CD4-positive, alpha-beta T cell treated with Interferon gamma for 1 hour (primary cell): ENCODE results near the gene GTF2IRD2.
"Not testable (repeated sequence)": the region's sequence is repeated elsewhere in the genome, so short reads cannot be mapped to it uniquely, and the experiment has no call there.

Experiments
- DNase-seq: peaks from one replicate; pipeline ENCODE4 v3.0.0-alpha.2; 2020

The GTF2IRD2 gene

GRCh38 chr7:74850833-74851721, at the start of gene GTF2IRD2:
Gene GTF2IRD2, minus strand, starts transcription at chr7:74851605. Its CDS starts 15,227 bp downstream, at chr7:74836378.
- peak; percentile 89 for DNase-seq

DNA sequence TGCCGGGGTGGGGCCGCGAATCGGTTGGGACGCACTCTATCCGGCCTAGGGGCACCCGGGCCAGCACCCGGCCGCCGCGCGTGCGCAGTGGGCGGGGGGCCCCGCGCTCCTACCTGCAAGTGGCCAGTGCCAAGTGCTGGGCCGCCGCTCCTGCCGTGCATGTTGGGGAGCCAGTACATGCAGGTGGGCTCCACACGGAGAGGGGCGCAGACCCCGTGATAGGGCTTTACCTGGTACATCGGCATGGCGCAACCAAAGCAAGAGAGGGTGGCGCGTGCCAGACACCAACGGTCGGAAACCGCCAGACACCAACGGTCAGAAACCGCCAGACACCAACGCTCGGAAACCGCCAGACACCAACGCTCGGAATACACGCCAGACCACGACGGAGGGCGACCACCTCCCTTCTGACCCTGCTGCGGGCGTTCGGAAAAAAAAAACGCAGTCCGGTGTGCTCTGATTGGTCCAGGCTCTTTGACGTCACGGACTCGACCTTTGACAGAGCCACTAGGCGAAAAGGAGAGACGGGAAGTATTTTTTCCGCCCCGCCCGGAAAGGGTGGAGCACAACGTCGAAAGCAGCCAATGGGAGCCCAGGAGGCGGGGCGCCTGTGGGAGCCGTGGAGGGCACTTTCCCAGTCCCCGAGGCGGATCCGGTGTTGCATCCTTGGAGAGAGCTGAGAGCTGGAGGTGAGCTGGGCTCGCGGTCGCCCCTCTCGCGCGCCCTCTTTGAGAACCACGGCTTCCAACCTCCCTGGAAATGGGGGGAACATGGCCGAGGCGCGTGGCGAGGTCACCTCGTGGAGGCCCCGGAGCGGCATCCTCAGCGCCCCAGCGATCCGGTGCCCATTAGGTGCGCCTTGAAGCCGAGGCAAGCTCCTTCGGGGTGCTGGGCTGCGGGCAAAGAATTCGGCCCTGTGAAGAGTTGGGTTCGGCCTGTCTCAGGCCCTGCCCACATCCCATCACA, 39.0 kb upstream of the GTF2IRD2 start:
- DNase-seq: peak; percentile 80

- DNase-seq: not testable (repeated sequence)
Measured at GRCh38 chr7:74889518-74890129, 38.2 kb upstream of the GTF2IRD2 start.

GRCh38 chr7:74885295-74885694, 33.9 kb upstream of the GTF2IRD2 start:
- not testable (repeated sequence) for DNase-seq

GRCh38 chr7:74882110-74882509, 30.7 kb upstream of the GTF2IRD2 start:
- not testable (repeated sequence) for DNase-seq

DNA sequence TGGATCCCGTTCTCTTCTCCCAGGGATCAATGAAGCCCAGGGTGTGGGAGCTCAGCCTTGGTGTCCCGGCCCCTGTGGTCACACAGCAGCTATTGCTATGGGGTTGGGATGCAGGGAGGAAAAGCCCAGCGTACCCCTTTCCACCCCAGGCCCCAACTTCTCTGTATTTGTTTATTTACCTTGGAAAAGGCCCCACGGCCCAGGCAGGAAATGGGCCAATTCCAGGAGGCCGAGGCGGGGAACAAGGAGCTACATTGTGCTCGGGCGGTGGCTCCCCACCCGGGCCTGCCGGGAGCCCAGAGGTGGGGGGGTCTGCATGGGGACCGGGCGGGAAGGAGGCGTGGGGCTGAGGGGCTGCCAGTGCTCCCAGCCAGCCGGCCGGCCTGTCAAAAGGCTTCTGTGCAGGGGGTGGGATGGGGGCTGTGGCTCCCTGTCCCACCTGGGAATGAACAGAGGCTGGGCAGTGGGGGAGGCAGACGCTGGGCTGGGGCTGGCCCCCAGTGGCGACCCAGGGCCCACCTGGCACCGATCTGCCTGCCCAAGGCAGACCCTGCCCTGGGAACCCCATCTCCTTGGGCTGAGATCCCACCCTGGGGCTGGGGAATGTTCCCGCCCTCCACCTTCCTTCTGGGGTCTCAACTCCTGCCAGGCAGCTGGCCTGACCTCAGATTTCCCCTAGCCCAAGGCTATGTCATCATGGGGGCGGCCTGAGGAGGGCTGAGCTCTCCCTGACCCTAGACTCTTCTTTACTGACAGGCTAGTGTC, 23.5 kb upstream of the GTF2IRD2 start:
- DNase-seq: not testable (repeated sequence)

GRCh38 chr7:74874104-74874747, 22.8 kb upstream of the GTF2IRD2 start:
- not testable (repeated sequence) for DNase-seq

DNA sequence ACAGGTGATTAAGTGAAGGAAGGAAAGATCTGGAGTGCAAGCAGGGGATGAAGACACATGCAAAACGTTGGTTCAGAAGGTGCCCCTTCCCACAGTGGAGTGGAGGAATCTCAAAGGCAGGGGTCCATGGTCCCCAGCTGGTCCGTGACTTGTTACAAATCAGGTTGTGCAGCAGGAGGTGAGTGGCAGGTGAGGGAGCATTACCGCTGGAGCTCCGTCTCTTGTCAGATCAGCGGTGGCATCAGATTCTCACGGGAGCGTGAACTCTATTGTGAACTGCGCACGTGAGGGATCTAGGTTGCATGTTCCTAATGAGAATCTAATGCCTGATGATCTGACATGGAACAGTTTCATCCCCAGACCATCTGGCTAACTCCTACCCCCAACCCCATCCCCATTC, 21.1 kb upstream of the GTF2IRD2 start:
- DNase-seq: not testable (repeated sequence)

GRCh38 chr7:74865777-74866176, 14.4 kb upstream of the GTF2IRD2 start:
- not testable (repeated sequence) for DNase-seq

DNA sequence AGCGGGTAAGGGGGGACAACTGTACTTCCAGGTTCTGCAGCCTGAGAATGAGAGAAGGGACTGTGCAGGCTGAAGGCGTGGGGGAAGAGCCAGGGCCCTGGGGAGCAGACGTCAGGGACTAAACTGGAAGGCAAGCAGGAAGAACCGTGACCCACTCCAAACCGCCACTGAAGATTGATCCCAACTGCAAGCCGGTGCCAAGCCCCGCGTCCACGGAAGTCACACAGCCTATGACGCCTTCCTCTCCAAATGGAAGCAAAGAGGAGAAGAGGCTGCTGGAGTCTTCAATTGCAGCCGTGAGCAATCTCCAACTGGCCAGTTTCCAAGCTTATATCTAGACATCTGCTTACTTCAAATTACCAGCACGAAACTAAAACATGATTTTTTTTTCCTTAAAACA, 1.6 kb downstream of the GTF2IRD2 start:
- not testable (repeated sequence) for DNase-seq

GRCh38 chr7:74830411-74830810, 21.0 kb downstream of the GTF2IRD2 start:
- not testable (repeated sequence) for DNase-seq

GRCh38 chr7:74829959-74830358, 21.4 kb downstream of the GTF2IRD2 start:
- not testable (repeated sequence) for DNase-seq

DNA sequence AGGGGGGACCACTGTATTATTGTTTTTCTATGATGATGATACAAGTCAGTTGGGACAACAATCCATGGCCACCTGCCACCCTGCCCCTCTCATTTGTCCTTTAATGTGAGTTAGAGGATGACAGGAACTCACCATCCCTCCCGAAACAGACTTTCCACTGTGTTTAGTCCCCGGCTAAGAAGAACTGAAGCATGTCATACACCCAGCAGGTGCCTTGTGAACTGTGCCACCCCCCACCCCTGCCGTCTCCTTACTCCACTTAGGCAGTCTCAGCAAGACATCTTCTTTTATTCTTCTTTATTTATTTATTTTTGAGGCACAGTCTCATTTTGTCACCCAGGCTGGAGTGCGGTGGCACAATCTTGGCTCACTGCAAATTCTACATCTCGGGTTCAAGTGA, 30.1 kb downstream of the GTF2IRD2 start:
- not testable (repeated sequence) for DNase-seq

- DNase-seq: not testable (repeated sequence)
Measured at GRCh38 chr7:74820146-74820805, 31.1 kb downstream of the GTF2IRD2 start.

GRCh38 chr7:74815882-74816281, 35.5 kb downstream of the GTF2IRD2 start:
- DNase-seq: peak; percentile 11

GRCh38 chr7:74798644-74799043, 52.8 kb downstream of the GTF2IRD2 start:
- DNase-seq: not testable (repeated sequence)

- DNase-seq: not testable (repeated sequence)
Measured at GRCh38 chr7:74797848-74798622, 53.4 kb downstream of the GTF2IRD2 start.

DNA sequence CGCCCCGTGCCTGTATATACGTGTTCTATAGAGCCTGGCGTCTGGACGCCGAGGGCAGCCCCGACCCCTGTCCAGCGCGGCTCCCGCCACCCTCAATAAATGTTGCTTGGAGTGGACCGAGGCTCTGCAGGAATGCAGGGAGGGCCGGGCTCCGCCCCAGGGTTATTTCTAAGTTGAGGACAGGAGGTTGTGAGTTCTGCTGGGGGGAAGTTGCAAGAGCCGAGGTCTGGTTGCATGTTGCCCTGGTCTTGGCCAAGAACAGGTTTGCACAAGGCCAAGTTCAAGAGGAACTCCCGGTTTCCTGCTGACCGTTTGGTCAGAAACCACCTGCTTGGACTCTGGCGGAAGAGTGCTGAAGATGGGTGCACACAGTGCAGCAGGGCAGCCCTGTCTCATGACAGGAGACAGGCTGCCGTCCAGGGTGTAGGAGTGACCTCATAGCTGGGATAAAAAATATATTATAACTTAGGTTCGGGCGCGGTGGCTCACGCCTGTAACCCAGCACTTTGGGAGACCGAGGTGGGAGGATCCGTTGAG, 62.1 kb downstream of the GTF2IRD2 start:
- not testable (repeated sequence) for DNase-seq

DNA sequence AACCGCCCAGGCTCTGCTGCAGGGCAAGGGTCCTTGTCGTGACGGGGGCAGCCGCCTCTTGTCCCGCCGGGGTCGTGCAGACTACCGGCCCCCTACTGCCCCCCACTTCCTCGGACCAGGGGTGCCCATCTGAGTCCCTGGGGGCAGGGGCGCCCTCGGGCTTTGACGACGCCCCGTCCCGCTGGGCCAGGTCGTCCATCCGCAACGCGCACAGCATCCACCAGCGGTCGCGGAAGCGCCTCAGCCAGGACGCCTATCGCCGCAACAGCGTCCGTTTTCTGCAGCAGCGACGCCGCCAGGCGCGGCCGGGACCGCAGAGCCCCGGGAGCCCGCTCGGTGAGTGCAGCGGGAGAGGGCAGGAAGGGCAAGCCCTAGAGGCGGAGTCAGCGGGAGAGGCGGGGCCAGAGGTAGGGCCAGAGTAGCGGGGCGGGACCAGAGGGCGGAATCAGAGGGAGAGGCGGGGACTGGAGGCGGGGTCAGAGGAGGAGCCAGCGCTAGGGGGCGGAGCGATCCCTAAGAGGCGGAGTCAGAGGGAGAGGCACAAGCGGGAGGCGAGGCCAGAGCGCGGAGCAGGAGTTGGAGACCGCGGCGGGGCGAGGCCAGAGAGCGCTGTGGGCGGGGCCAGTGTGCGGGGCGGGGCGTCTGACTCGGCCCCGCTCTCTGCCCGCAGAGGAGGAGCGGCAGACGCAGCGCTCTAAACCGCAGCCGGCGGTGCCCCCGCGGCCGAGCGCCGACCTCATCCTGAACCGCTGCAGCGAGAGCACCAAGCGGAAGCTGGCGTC, 62.8 kb downstream of the GTF2IRD2 start:
- peak; percentile 94 for DNase-seq
